ENCODE measurements around the gene CBY2. TPM values are rescaled to one million over a fixed set of nuclear protein-coding genes. Genes with fewer than 3 reads are reported as not detected.

CBY2 gene
- total RNA-seq, 1 experiment from 2014 or later = not detected

DNA sequence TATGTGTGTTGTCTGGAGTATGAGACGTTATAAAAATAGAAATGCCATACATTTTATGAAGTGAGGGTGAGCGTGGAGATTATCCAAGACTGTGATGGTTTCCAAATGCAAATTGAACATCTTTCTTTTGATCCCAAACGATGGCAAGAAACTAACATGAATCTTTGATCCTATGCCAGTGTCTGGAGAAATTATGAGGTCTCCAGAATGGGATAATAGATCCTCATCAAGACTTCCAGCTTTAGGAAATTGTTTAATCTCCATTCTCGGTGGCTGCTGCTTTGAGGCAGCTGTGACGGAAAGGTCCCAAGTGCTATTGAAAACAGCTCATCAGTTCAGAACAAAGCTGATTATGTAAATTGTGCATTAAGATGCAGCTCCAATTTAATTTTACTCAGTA, 30.8 kb downstream of the CBY2 start:
- no peak for ATAC-seq
- DNase-seq = no peak
- no peak overlapping the region for H3K4me2 ChIP-seq (ENCODE audit: low read length)
- CTCF ChIA-PET = no interaction called here
- H3F3A ChIP-seq (ENCODE audit: low read length, unreplicated experiment) = no peaks in the 10 kb centered on the region
- no peaks in the 10 kb centered on the region for H3K36me3 ChIP-seq (ENCODE audit: low read depth, low read length)
- 0 out of 2 replicates have a peak, but pooled peaks cover 9% of the 10 kb centered on the region for H3K27me3 ChIP-seq (ENCODE audit: low read length)
- POLR2A ChIA-PET (ENCODE audit: unreplicated experiment) = no interaction called here
- H3K9ac ChIP-seq (ENCODE audit: low read length) = no peak overlapping the region
- H3K4me1 ChIP-seq (ENCODE audit: insufficient read depth, low read length) = no peaks in the 10 kb centered on the region
- no TSS peak for BruUV-seq (replicated peaks)
- no peaks in the 10 kb centered on the region for H4K20me1 ChIP-seq (ENCODE audit: low read length)
- no peaks in the 10 kb centered on the region for H3K79me2 ChIP-seq (ENCODE audit: low read length)
- no peaks in the 10 kb centered on the region for H3K9me2 ChIP-seq (replicated peaks; ENCODE audit: low read length)
- no peak overlapping the region for H3K4me3 ChIP-seq (ENCODE audit: low read length)
- no peak overlapping the region for H3K27ac ChIP-seq (ENCODE audit: low read length)
- H3K9me3 ChIP-seq (ENCODE audit: low read length) = no peaks in the 10 kb centered on the region
- no peak overlapping the region for H2AFZ ChIP-seq (ENCODE audit: low read length)
- TF ChIP-seq EZH2 (IDR thresholded peaks at IDR 0.05; ENCODE audit: low read length, unreplicated experiment) (no peak), EZH2phosphoT487 (IDR thresholded peaks at IDR 0.05; ENCODE audit: borderline replicate concordance, low read length) (no peak)
- TF ChIP-seq, protein P1, sequence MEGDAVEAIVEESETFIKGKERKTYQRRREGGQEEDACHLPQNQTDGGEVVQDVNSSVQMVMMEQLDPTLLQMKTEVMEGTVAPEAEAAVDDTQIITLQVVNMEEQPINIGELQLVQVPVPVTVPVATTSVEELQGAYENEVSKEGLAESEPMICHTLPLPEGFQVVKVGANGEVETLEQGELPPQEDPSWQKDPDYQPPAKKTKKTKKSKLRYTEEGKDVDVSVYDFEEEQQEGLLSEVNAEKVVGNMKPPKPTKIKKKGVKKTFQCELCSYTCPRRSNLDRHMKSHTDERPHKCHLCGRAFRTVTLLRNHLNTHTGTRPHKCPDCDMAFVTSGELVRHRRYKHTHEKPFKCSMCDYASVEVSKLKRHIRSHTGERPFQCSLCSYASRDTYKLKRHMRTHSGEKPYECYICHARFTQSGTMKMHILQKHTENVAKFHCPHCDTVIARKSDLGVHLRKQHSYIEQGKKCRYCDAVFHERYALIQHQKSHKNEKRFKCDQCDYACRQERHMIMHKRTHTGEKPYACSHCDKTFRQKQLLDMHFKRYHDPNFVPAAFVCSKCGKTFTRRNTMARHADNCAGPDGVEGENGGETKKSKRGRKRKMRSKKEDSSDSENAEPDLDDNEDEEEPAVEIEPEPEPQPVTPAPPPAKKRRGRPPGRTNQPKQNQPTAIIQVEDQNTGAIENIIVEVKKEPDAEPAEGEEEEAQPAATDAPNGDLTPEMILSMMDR (conservative IDR thresholded peaks at IDR 0.05; ENCODE audit: low read depth, low read length) = no peak
- intact Hi-C loops (cut with micrococcal nuclease) = no loop called here

DNA sequence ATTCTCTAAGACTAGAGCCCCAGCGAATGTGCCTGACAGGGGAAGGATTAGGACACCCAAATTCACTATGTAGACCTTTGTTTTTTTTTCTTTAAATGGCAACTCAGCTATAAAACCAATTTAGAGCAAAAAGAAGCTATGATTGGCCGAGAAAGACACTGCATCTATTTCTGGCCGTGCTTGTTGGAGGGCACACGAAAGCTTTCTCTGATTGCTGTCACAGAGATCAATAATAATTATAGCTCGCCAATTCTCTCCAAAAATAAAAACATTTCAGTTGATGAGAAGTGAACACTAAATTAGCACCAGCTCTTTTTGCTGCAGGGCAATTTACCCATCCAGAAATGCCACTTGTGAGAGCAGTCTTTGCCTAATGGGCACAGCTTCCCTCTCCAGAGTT, 31.2 kb downstream of the CBY2 start:
- H4K20me1 ChIP-seq (ENCODE audit: low read length) = no peaks in the 10 kb centered on the region
- no peaks in the 10 kb centered on the region for H3K79me2 ChIP-seq (ENCODE audit: low read length)
- no peaks in the 10 kb centered on the region for H3K9me2 ChIP-seq (replicated peaks; ENCODE audit: low read length)
- BruUV-seq (replicated peaks) = no TSS peak
- no peak overlapping the region for H3K9ac ChIP-seq (ENCODE audit: low read length)
- DNase-seq = no peak
- 0 out of 2 replicates have a peak, but pooled peaks cover 9% of the 10 kb centered on the region for H3K27me3 ChIP-seq (ENCODE audit: low read length)
- no peak for ATAC-seq
- TF ChIP-seq EZH2phosphoT487 (IDR thresholded peaks at IDR 0.05; ENCODE audit: borderline replicate concordance, low read length) (no peak), EZH2 (IDR thresholded peaks at IDR 0.05; ENCODE audit: low read length, unreplicated experiment) (no peak)
- TF ChIP-seq, protein P1 (conservative IDR thresholded peaks at IDR 0.05; ENCODE audit: low read depth, low read length) = no peak
- CTCF ChIA-PET = no interaction called here
- no peak overlapping the region for H3K4me2 ChIP-seq (ENCODE audit: low read length)
- POLR2A ChIA-PET (ENCODE audit: unreplicated experiment) = no interaction called here
- H3K27ac ChIP-seq (ENCODE audit: low read length) = no peak overlapping the region
- no peaks in the 10 kb centered on the region for H3K36me3 ChIP-seq (ENCODE audit: low read depth, low read length)
- intact Hi-C loops (cut with micrococcal nuclease) = no loop called here
- H3K4me1 ChIP-seq (ENCODE audit: insufficient read depth, low read length) = no peaks in the 10 kb centered on the region
- H2AFZ ChIP-seq (ENCODE audit: low read length) = no peak overlapping the region
- H3F3A ChIP-seq (ENCODE audit: low read length, unreplicated experiment) = no peaks in the 10 kb centered on the region
- H3K9me3 ChIP-seq (ENCODE audit: low read length) = no peaks in the 10 kb centered on the region
- no peak overlapping the region for H3K4me3 ChIP-seq (ENCODE audit: low read length)

DNA sequence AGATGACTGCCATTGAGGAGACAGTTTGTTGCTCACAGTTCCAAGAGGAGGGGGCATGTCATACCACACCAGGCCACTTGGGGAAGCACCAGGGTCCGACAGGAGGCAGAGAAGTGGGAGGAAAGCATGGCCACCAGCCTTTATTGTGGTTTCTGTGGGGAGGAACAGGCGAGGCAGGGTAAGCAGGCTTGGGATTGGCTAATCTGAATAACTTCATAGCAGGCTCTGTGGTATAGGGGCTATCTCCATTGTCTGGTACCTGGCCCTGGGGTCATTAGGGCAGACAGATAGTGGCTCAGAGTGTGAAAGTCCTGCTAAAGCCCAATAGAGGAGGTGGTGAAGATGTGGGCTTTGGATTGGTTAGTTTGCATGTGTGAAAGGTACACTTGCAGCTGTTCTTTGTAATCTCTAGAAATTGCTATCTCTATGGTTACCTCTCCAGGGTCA, 35.5 kb downstream of the CBY2 start:
- H3K4me3 ChIP-seq (ENCODE audit: low read length) = no peak overlapping the region
- ATAC-seq (no peak), DNase-seq (no peak)
- ChIA-PET CTCF (no interaction called here), POLR2A (ENCODE audit: unreplicated experiment) (no interaction called here)
- H3K9ac ChIP-seq (ENCODE audit: low read length) = no peak overlapping the region
- H3K79me2 ChIP-seq (ENCODE audit: low read length) = no peaks in the 10 kb centered on the region
- no peaks in the 10 kb centered on the region for H3K9me3 ChIP-seq (ENCODE audit: low read length)
- no peak overlapping the region for H2AFZ ChIP-seq (ENCODE audit: low read length)
- no peaks in the 10 kb centered on the region for H3F3A ChIP-seq (ENCODE audit: low read length, unreplicated experiment)
- H3K4me1 ChIP-seq (ENCODE audit: insufficient read depth, low read length) = no peaks in the 10 kb centered on the region
- H3K27me3 ChIP-seq (ENCODE audit: low read length) = peaks cover 19% of the 10 kb centered on the region; the same call in 1 of the 2 replicates
- no peaks in the 10 kb centered on the region for H3K9me2 ChIP-seq (replicated peaks; ENCODE audit: low read length)
- H3K36me3 ChIP-seq (ENCODE audit: low read depth, low read length) = no peaks in the 10 kb centered on the region
- intact Hi-C loops (cut with micrococcal nuclease) = no loop called here
- BruUV-seq (replicated peaks) = no TSS peak
- no peak overlapping the region for H3K4me2 ChIP-seq (ENCODE audit: low read length)
- H4K20me1 ChIP-seq (ENCODE audit: low read length) = no peaks in the 10 kb centered on the region
- H3K27ac ChIP-seq (ENCODE audit: low read length) = no peak overlapping the region
- TF ChIP-seq EZH2phosphoT487 (IDR thresholded peaks at IDR 0.05; ENCODE audit: borderline replicate concordance, low read length) (no peak), EZH2 (IDR thresholded peaks at IDR 0.05; ENCODE audit: low read length, unreplicated experiment) (no peak)
- TF ChIP-seq, protein P1 (conservative IDR thresholded peaks at IDR 0.05; ENCODE audit: low read depth, low read length) = no peak; the same call in 1 of the 2 replicates
